OCI-LY1 (cell line): ENCODE measurements around the gene GABBR2.

Source experiments
- H2AFZ ChIP-seq: fragments of 200-600 bp; sonication (generic), shearing (Covaris generic); 2 replicates; pipeline ENCODE4 v1.6.0; 2014; ENCODE audit warnings: antibody characterized with exemption, mild to moderate bottlenecking, low read length
- H3F3A ChIP-seq: fragments of 200-600 bp; sonication (generic), shearing (Covaris generic); 2 replicates; pipeline ENCODE4 v1.6.0; 2014; ENCODE audit warnings: mild to moderate bottlenecking, antibody characterized with exemption, low read length, moderate library complexity; ENCODE audit not compliant: insufficient read depth
- H3K27ac ChIP-seq: fragments of 200-600 bp; sonication (generic); 2 replicates; pipeline ENCODE4 v1.5.1; 2014; ENCODE audit warnings: low read length, mixed run types, mild to moderate bottlenecking, low read depth; ENCODE audit not compliant: poor library complexity, severe bottlenecking
- H3K27me3 ChIP-seq: fragments of 200-600 bp; sonication (generic); 2 replicates; pipeline ENCODE4 v1.6.0; 2014; ENCODE audit warnings: antibody characterized with exemption, mild to moderate bottlenecking, low read length, moderate library complexity; ENCODE audit not compliant: insufficient read depth
- H3K36me3 ChIP-seq: fragments of 200-600 bp; sonication (generic); 2 replicates; pipeline ENCODE4 v1.6.1; 2014; ENCODE audit warnings: mild to moderate bottlenecking, antibody characterized with exemption, low read length, moderate library complexity, mixed read lengths; ENCODE audit not compliant: insufficient read depth
- H3K4me1 ChIP-seq: fragments of 200-600 bp; sonication (generic); 2 replicates; pipeline ENCODE4 v1.5.1; 2014; ENCODE audit warnings: mild to moderate bottlenecking, low read length, moderate library complexity; ENCODE audit not compliant: insufficient read depth, severe bottlenecking
- H3K4me2 ChIP-seq: fragments of 200-600 bp; sonication (generic), shearing (Covaris generic); 2 replicates; pipeline ENCODE4 v1.6.1; 2014; ENCODE audit warnings: low read length
- H3K4me3 ChIP-seq: fragments of 200-600 bp; sonication (generic); 2 replicates; pipeline ENCODE4 v1.5.1; 2014; ENCODE audit warnings: low read length, low read depth, mild to moderate bottlenecking, mixed read lengths; ENCODE audit not compliant: poor library complexity, severe bottlenecking
- H3K79me2 ChIP-seq: fragments of 200-600 bp; shearing (Covaris generic); 2 replicates; pipeline ENCODE4 v1.6.1; 2016; ENCODE audit warnings: mixed run types, low read length, mixed read lengths; ENCODE audit not compliant: insufficient read depth
- H3K9ac ChIP-seq: fragments of 200-600 bp; sonication (generic), shearing (Covaris generic); 2 replicates; pipeline ENCODE4 v1.6.1; 2014; ENCODE audit warnings: mild to moderate bottlenecking, low read length, mixed read lengths
- H3K9me2 ChIP-seq: fragments of 200-600 bp; sonication (generic), shearing (Covaris generic); 2 replicates; pipeline ENCODE4 v1.6.1; 2014; ENCODE audit warnings: low read depth, mild to moderate bottlenecking, low read length, mixed read lengths
- H3K9me3 ChIP-seq: fragments of 200-600 bp; shearing (Covaris generic); 2 replicates; pipeline ENCODE4 v1.6.1; 2014; ENCODE audit warnings: low read length, mixed read lengths
- H4K20me1 ChIP-seq: fragments of 200-600 bp; sonication (generic), shearing (Covaris generic); 2 replicates; pipeline ENCODE4 v1.6.0; 2016; ENCODE audit warnings: mild to moderate bottlenecking, low read length; ENCODE audit not compliant: insufficient read depth
- CTCF ChIP-seq: fragments of 200-600 bp; sonication (generic), shearing (Covaris generic); IDR thresholded peaks from 2 replicates; pipeline ENCODE4 v1.5.1; 2017; ENCODE audit warnings: mild to moderate bottlenecking, antibody characterized with exemption, low read length, moderate library complexity, mixed read lengths
- EZH2 ChIP-seq: fragments of 200-600 bp; sonication (generic), shearing (Covaris generic); IDR thresholded peaks from 2 replicates; pipeline ENCODE4 v1.8.0; 2017; ENCODE audit warnings: borderline replicate concordance, mixed run types, mild to moderate bottlenecking, antibody characterized with exemption, low read length, moderate library complexity, mixed read lengths

Gene GABBR2

DNA sequence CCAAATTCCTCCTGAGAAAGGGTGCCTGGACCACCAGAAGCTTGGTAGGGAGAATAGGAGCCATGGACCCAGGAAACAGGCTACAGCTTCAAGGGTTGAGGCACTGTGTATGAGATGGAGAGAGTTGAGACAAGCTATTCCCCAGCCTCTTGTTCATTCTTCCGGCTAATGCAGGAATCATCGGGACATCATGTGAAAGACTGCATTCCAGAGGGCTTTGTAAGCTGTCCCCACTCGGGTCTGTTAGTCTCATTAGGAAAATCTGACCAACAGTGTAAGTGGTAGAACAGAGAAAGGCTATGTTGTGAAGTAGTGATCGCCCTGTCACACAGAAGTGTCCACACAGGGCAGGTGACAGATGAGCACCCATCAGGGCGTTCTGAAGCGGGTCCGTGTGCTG is 81.4 kb downstream of the GABBR2 start:
- H3K9me2 ChIP-seq = no peaks in the 10 kb centered on the region
- H3K27ac ChIP-seq = no peak overlapping the region
- no peaks in the 10 kb centered on the region; the same call in 1 of the 2 replicates for H3K27me3 ChIP-seq
- no peak overlapping the region for H3K4me3 ChIP-seq
- no peaks in the 10 kb centered on the region for H3F3A ChIP-seq
- H2AFZ ChIP-seq = no peak overlapping the region
- TF ChIP-seq CTCF = no peak
- TF ChIP-seq EZH2 = no peak
- no peaks in the 10 kb centered on the region for H4K20me1 ChIP-seq
- no peak overlapping the region for H3K4me2 ChIP-seq
- H3K9ac ChIP-seq = no peak overlapping the region
- H3K4me1 ChIP-seq = no peaks in the 10 kb centered on the region
- no peaks in the 10 kb centered on the region for H3K36me3 ChIP-seq
- no peaks in the 10 kb centered on the region for H3K9me3 ChIP-seq
- H3K79me2 ChIP-seq = no peaks in the 10 kb centered on the region

DNA sequence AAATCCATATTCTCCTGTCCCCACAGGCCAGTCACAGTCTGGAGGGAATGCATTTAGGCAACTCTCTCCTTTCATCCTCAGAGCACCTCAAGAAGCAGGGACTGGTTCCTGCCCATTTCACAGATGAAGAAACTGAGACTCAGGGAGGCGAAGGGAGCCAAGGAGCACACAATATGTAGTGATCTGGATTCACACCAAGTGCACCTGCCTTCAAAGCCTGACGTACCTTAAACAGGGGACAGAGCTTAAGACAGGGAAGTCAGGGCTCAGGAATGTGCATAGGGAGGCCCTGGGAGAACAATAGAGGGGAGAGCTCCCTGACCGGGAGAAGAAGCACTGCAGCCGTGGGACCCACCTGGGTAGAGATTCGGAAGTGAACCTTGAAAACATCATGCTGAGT is 83.0 kb downstream of the GABBR2 start:
- Histone ChIP-seq H3K9me3 (no peaks in the 10 kb centered on the region), H3K4me2 (no peak overlapping the region), H2AFZ (no peak overlapping the region), H3K36me3 (no peaks in the 10 kb centered on the region), H3K9ac (no peak overlapping the region), H3K4me3 (no peak overlapping the region), H3K79me2 (no peaks in the 10 kb centered on the region), H3K27me3 (no peaks in the 10 kb centered on the region; the same call in 1 of the 2 replicates), H4K20me1 (no peaks in the 10 kb centered on the region), H3K27ac (no peak overlapping the region), H3K4me1 (no peaks in the 10 kb centered on the region), H3K9me2 (no peaks in the 10 kb centered on the region), H3F3A (no peaks in the 10 kb centered on the region)
- TF ChIP-seq CTCF (no peak), EZH2 (no peak)

GRCh38 chr9:98619788-98620187 is 88.9 kb downstream of the GABBR2 start:
- Histone ChIP-seq H4K20me1 (no peaks in the 10 kb centered on the region), H3K4me2 (no peak overlapping the region), H3F3A (no peaks in the 10 kb centered on the region), H3K27me3 (no peaks in the 10 kb centered on the region; the same call in none of the 2 replicates), H3K9me2 (no peaks in the 10 kb centered on the region), H3K4me1 (no peaks in the 10 kb centered on the region), H3K79me2 (no peaks in the 10 kb centered on the region), H3K27ac (no peak overlapping the region), H3K9ac (no peak overlapping the region), H2AFZ (no peak overlapping the region), H3K36me3 (no peaks in the 10 kb centered on the region), H3K4me3 (no peak overlapping the region), H3K9me3 (no peaks in the 10 kb centered on the region)
- TF ChIP-seq CTCF (no peak), EZH2 (no peak)
